Stimulated activated naive CD8-positive, alpha-beta T cell treated with anti-CD3 and anti-CD28 coated beads, Interleukin-15, Interleukin-2, amounts not matched to agents 100 ng/mL and 50 ng/mL, for 24 hours (primary cell): ENCODE measurements around the gene CAPN15.

Source experiments
- H3K27ac Mint-ChIP-seq: one replicate; pipeline ENCODE4 v1.8.0; 2021; ENCODE audit warnings: mild to moderate bottlenecking, mixed read lengths
- H3K27me3 Mint-ChIP-seq: one replicate; pipeline ENCODE4 v1.8.0; 2021; ENCODE audit warnings: mixed read lengths
- H3K36me3 Mint-ChIP-seq: one replicate; pipeline ENCODE4 v1.8.0; 2021; ENCODE audit warnings: low read depth, mixed read lengths
- H3K4me1 Mint-ChIP-seq: one replicate; pipeline ENCODE4 v1.8.0; 2021; ENCODE audit warnings: low read depth, mixed read lengths
- H3K4me3 Mint-ChIP-seq: one replicate; pipeline ENCODE4 v1.8.0; 2021; ENCODE audit warnings: mild to moderate bottlenecking, mixed read lengths
- H3K9me3 Mint-ChIP-seq: one replicate; pipeline ENCODE4 v1.8.0; 2021; ENCODE audit warnings: mixed read lengths

Gene CAPN15

DNA sequence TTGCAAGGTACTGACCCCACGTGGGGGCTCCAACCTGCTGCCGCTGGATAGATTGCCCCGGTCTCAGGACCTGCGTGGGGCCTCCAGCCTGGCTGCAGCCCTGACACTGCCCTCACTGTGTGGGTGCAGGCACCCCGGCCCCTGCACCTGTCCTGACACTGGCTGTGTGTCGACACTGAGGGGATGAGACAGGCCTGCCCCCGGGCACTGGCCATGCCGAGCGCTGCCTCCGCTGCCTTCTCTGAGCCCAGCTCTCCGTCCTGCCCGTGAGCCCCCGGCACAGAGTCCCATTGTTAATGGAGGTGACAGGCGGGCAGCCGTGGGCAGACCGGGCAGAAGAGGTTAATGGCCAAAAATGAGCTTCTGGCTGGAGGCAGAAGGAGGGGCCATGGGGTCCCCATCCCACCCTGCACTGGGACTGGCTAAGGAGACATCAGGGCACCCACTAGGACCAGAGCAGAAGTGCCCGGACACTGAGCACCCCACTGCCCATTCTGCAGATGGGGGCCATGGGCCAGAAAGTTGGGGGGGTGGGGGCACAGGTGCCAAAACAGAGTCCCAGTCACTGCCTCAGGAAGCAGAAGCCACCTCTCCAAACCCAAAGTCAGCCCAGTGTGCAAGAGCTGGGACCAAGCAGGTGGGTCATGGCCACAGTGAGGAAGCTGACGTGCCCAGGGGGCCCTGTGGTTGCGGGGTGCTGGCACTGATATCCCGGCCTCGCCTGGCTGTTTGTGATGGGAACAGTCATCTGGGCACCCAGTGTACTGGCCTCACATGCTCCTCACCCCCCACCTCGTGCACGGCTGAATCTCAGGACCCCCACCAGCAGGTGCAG lies 30.2 kb downstream of the CAPN15 start:
- H3K4me1 Mint-ChIP-seq: no peaks in the 10 kb centered on the region
- peaks cover 5% of the 10 kb centered on the region for H3K27me3 Mint-ChIP-seq
- H3K36me3 Mint-ChIP-seq: no peaks in the 10 kb centered on the region
- no peaks in the 10 kb centered on the region for H3K9me3 Mint-ChIP-seq
- H3K4me3 Mint-ChIP-seq: no peak overlapping the region
- no peak overlapping the region for H3K27ac Mint-ChIP-seq

DNA sequence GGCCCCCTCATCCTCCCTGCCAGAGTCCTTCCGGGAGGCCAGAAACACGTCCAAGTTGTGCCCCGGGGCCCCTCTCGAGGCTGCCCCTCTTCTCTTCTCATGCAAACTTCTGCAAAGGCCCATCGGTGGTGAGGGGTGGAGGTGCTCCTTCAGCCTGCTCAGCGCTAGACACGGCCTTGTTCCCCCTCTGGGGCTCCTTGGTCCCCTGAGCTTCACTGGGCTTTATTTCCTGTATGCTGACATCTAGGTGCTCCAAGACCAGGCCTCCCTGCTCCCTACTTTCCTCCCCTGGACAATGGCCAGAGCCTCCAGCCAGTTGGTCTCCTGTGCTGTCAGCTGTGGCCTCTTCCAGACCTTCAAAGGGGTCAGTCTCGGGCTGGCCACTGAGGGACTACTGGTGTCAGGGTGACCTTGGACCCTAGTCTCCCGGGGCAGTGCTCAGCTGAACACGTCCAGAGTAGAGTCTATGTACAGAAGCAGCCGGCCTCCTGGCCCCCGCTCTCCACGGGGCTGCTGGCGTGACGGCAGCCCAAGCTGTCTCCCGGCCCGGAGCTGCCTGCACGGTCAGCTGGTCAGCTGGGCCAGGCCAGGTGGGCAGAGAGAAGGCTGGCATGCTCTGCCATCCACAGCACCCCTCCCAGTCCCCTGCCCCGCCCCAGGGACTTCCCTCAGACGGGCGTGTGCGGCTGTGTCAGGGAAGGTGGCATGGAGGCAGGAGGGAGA lies 30.9 kb downstream of the CAPN15 start:
- no peak overlapping the region for H3K4me3 Mint-ChIP-seq
- H3K4me1 Mint-ChIP-seq: no peaks in the 10 kb centered on the region
- no peak overlapping the region for H3K27ac Mint-ChIP-seq
- H3K9me3 Mint-ChIP-seq: no peaks in the 10 kb centered on the region
- peaks cover 6% of the 10 kb centered on the region for H3K27me3 Mint-ChIP-seq
- H3K36me3 Mint-ChIP-seq: no peaks in the 10 kb centered on the region

DNA sequence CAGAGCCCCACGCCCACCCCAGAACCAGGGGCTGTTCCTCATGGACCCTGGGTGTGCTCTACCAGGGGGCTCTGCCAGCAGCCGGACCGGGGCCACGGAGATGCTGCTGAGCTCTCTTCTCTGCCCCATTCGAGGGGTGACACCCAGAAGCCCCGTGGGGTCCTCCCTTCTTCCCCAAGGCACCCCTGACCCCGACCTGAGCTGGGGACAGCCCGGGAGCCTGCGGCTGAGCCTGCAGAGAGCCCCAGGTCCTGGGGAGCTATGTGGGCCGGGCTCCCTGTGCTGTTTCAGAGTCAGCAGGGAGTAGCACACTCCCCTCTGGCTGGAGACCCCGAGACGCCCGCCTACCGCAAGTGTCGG lies 31.5 kb downstream of the CAPN15 start:
- Mint-ChIP-seq H3K27me3 (peaks cover 6% of the 10 kb centered on the region), H3K4me1 (no peaks in the 10 kb centered on the region), H3K4me3 (no peak overlapping the region), H3K27ac (no peak overlapping the region), H3K9me3 (no peaks in the 10 kb centered on the region), H3K36me3 (no peaks in the 10 kb centered on the region)

DNA sequence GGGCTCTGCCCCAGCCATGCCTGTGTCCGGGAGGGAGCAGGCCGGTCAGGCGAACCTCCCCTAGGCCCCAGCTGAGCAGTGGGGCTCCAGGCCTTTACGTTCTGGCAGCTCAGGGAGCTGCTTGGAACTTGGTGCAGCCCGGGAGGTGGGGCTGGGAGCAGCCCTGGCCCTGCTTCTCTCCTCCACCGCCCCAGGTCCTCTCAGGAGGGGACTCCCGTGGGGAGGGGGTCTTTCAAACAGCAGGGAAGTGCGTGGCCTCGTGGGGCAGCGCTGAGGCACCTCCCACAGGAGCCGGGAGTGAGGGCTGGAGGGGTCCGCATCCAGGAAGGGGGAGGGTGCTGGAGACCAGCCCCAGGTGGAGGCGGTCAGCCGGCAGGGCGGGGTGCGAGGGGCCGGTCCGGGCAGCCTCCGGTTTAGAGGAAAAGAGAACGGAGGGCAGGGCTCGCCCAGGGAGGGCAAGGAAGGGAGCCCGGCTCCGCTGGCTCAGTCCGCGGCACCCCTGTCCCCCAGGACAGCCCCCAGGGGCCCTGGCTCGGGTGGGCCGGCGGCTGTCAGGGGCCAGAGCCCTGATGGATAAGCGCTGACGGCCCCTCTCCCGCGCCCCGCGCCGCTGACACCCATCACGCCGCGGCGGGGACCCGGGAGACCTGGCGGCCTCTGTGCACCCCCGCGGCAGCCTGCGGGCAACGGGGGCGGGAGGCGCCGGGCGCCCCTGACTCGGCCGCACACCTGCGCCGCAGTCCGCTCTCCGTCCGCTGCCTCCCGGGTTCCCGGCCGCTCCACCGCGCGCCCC lies 32.1 kb downstream of the CAPN15 start:
- no peaks in the 10 kb centered on the region for H3K4me1 Mint-ChIP-seq
- peaks cover 6% of the 10 kb centered on the region for H3K27me3 Mint-ChIP-seq
- no peak overlapping the region for H3K27ac Mint-ChIP-seq
- H3K9me3 Mint-ChIP-seq: no peaks in the 10 kb centered on the region
- no peak overlapping the region for H3K4me3 Mint-ChIP-seq
- H3K36me3 Mint-ChIP-seq: no peaks in the 10 kb centered on the region

DNA sequence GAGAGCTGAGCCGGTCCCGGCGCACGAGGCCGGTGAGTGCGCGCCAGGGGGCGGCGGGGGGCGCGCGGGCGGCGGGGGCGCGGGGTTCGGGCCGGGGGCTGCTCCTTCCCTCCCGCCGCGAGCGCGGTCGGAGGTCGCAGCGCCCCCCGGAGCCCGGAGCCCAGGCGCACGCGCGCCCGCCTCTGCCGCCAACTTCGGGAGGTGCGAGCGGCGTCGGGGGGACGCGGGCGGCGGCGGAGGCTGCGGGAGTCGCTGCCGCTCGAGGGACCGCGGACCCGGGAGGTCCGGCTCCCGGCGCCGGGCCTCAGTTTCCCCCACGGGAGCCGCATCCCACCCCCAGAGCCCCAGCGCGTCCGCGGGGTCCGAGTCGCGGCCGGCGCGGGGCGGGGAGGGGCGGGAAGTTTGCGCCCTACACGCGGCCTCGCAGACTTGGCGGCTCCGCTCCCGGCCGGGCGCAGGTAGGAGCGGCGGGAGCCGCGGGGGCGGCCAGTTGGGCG lies 32.7 kb downstream of the CAPN15 start, which contains the start of gene PRR35:
Gene PRR35, plus strand, starts transcription at position 191 of the 497 bp plus-strand sequence. CDS start 2,901 bp downstream, outside the sequence.
- Mint-ChIP-seq H3K27me3 (peaks cover 6% of the 10 kb centered on the region), H3K4me3 (no peak within 1 kb of the TSS), H3K27ac (no peak within 1 kb of the TSS), H3K4me1 (no peaks in the 10 kb centered on the region), H3K9me3 (no peaks in the 10 kb centered on the region), H3K36me3 (no peaks in the 10 kb centered on the region)

DNA sequence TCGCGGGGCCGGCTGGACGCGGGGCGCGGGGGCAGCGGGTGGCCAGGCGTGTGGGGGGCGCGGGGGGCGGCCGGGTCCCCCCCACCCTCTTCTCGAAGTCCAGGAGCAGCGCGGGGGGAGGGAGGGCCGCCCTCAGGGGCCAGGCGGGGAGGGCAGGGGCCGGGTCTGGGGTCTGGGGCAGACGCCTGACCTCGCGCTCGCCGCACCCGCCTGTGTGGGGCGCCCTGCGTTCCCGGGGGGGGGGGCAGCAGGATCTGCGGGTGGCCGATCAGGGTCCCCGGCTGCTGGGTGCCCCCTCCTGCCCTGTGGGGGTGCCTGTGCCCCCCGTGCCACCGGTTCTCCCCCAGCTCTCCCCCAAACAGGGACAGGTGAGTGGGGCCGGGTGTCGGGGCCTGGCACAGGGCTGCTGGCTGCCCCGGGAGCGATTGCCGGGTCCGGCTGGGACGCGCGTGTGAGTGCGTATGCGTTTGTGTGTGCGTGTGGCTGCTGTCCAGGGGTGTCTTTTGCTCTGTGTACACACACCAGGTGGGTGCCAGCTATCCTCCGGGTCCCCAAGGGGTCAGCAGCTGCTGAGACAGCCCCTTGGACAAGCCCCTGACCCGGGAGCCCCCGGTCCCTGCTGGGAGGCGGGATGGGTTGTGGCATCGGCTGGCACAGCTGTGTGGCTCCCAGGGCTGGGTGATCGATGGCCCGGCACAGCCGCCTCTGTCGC lies 33.3 kb downstream of the CAPN15 start:
- peaks cover 6% of the 10 kb centered on the region for H3K27me3 Mint-ChIP-seq
- H3K36me3 Mint-ChIP-seq: no peaks in the 10 kb centered on the region
- no peaks in the 10 kb centered on the region for H3K4me1 Mint-ChIP-seq
- no peak overlapping the region for H3K4me3 Mint-ChIP-seq
- H3K9me3 Mint-ChIP-seq: no peaks in the 10 kb centered on the region
- H3K27ac Mint-ChIP-seq: no peak overlapping the region

DNA sequence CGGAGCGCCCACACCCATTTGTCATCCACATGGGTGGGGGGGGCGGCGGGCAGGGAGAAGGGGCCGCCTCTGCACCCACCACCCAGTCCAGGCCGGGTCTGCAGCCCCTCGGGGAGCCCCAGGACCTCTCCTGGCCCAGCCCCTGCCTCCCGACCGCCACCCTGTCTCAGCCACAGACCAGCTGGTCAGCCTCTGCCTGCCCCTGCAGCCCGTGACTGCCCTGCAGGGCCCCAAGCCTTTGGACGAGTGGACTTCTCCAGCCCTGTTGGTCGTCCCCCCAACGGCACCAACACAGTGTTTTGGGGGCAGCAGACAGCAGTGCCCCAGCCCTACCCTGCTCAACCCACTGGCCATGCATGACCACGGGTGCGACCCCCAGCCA lies 33.9 kb downstream of the CAPN15 start:
- Mint-ChIP-seq H3K27ac (no peak overlapping the region), H3K4me3 (no peak overlapping the region), H3K4me1 (peaks cover under 1% of the 10 kb centered on the region), H3K36me3 (no peaks in the 10 kb centered on the region), H3K27me3 (peaks cover 6% of the 10 kb centered on the region), H3K9me3 (no peaks in the 10 kb centered on the region)

DNA sequence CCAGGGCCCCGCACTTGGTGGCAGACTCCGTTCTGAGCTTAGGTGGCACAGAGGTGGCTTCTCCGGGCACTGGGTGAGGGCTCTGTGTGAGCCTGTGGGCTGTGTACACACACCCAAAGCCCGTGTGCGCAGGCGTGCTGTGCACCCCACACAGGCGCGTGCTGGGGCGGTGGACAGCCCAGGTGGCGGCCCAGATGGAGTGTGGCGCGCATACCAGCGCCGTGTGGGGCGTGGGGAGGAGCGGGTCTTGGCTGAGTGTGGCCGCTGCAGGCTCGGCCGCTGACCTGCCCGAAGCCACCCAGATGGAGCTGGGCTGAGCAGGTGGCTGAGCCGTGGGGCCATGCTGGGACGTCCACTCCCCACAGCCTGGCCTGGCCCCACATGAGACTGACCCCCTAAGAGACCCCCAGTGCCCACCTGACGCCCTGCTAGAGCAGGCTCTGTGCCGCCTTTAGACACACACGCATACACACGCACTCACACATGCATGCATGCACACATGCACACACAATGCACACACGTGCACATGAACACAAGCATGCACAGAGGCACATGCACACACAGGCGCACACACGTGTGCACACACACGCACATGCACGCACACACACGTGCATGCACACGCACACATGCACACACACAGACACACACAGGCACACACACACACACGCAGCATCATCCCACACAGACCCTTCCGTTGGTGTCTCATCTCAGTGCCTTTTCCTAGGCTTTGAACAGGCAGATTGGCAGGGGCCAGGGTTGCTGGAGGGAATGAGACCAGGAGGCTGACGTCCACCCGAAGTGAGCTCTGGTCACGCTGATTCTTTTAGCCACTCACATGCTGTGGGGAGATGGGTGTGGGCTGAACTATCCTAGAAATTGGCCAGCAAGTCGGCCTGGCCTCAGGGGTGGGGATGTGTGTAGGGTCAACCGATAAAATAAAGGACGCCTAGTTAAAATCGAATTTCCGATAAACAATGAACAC lies 34.7 kb downstream of the CAPN15 start:
- no peaks in the 10 kb centered on the region for H3K36me3 Mint-ChIP-seq
- H3K4me1 Mint-ChIP-seq: peaks cover 9% of the 10 kb centered on the region
- no peak overlapping the region for H3K4me3 Mint-ChIP-seq
- peaks cover 6% of the 10 kb centered on the region for H3K27me3 Mint-ChIP-seq
- H3K9me3 Mint-ChIP-seq: no peaks in the 10 kb centered on the region
- no peak overlapping the region for H3K27ac Mint-ChIP-seq

DNA sequence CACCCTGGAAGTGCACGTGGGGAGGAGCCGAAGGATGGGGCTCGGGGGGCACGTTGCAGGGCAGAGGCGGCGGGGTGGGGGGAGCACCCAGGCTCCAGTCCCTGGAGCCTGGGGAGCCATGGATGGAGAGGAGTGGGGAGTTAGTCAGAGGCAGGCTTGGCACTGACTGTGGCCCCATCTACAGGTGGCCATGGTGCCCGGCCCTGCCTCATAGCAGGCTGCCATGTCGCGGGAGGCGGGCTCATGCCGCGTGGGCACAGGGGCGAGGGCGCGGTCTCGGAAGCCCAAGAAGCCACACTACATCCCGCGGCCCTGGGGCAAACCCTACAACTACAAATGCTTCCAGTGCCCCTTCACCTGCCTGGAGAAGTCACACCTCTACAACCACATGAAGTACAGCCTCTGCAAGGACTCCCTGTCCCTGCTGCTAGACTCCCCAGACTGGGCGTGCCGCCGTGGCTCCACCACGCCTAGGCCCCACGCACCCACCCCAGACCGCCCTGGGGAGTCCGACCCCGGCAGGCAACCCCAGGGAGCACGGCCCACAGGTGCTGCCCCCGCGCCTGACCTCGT lies 35.6 kb downstream of the CAPN15 start:
- Mint-ChIP-seq H3K4me3 (no peak overlapping the region), H3K27ac (no peak overlapping the region), H3K4me1 (peaks cover 10% of the 10 kb centered on the region), H3K9me3 (no peaks in the 10 kb centered on the region), H3K36me3 (no peaks in the 10 kb centered on the region), H3K27me3 (peaks cover 6% of the 10 kb centered on the region)

DNA sequence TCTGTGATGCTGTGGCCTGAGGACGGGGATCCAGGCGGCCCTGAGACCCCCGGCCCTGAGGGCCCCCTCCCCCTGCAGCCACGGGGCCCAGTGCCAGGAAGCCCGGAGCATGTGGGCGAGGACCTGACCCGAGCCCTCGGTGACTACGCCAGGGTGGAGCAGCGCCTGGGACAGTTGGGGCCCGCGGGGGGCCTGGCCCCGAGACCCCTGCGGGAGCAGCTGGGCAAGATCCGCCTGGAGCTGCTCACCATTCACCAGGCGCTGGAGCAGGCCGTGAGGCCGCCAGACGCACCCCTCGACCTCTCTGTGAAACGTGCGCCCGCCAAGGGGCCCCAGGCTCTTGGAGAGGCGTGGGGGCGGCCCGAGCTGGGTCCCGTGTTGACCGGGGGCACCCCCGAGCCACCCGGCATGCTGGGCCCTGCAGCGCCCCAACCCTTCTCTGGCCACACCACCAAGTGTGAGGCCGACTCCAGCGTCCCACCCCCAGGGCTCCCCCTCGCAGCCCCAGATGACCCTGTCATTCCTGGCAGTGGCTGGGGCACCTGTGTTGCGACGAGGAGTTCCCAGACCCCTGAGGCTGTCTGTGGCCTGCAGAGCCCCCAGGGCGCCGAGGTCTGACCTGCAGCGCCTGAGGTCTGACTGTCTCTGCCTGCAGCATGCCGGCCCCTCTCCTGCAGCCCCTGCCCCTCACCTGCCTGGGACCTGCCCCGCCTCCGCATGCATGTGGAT lies 37.3 kb downstream of the CAPN15 start:
- Mint-ChIP-seq H3K9me3 (no peaks in the 10 kb centered on the region), H3K4me1 (peaks cover 17% of the 10 kb centered on the region), H3K4me3 (no peak overlapping the region), H3K27ac (no peak overlapping the region), H3K36me3 (no peaks in the 10 kb centered on the region), H3K27me3 (peaks cover 6% of the 10 kb centered on the region)

DNA sequence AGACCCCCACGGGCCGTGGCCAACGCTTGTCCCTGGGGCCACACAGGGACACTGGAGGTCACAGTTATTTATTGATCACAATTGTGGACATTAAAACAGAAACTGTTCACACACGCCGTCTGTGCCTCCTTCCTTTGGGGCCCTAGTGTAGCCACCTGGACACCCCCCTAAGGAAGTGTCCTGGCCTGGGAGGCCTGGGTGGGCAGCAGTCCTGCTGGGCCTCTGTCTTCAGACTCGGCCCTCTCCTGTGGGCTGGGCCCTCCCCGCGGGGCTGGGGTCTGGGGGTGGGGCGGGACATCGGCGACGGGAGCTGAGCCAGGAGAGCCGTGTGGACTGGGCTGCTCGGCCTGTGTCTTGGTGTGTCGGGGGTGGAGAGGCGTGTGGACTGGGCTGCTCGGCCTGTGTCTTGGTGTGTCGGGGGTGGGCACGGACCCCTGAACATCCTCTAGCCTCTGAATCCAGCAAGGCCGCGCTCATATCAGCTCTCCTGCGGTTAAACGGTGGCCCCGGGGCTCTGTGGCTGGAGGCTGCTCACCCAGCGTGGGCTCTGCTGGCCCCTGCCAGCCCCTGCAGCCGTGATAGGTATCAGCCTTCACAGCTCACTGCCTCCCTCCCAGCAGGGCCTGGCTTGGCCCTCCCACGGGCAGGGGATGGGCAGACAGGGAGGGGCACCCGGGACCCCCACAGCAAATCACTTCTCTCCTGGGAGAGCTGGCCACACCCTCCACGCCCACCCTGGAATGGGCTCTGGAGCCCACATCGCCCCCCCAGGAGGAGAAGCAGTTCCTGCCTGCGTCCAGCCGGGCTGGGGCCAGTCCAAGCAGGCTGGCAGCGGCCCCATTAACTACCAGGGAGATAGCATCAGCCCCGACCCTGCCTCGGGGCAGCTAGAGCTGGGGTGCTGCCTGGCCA lies 38.2 kb downstream of the CAPN15 start:
- H3K27ac Mint-ChIP-seq: no peak overlapping the region
- H3K36me3 Mint-ChIP-seq: no peaks in the 10 kb centered on the region
- H3K27me3 Mint-ChIP-seq: peaks cover 6% of the 10 kb centered on the region
- H3K9me3 Mint-ChIP-seq: no peaks in the 10 kb centered on the region
- no peak overlapping the region for H3K4me3 Mint-ChIP-seq
- H3K4me1 Mint-ChIP-seq: peaks cover 18% of the 10 kb centered on the region
